ENCODE results near the gene TMEM60.
A peak's percentile ranks its signal among the peaks of the same experiment; 100 is the strongest.
"Not testable (repeated sequence)": the region's sequence is repeated elsewhere in the genome, so short reads cannot be mapped to it uniquely, and the experiment has no call there.

Gene TMEM60

DNA sequence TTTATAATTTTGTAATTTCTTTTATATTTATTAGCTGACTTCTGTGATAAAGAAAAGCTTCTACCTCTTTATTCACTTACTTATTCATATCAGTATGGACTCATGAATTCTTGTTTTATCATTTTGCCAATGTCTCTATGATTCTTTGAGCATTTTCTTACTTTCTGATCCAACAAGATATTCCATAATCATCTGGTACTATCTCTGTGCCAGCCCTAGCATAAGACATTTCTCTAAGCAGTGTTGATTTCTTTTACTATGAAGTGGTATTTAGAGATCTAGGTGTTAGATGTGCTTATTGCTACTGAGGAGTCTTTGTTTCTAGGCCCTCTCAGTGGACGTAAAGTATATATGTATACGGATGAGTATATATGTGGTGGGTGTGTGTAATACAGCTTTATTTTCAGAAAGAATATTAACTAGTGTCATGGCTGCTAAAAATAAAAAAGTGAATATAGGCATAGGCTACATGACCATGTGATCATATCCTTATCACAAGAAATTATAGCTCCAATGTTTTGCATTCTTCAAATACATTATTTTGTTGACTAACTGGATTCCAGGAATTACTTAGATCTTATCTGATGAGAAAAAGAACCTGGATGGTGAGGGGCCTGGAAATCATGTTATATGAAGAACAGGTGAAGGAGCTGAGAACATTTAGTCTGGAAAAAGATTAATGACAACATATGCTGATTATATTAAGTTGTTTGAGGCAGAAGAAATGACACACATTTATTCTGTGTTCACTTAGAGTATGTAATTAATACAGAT is 13.5 kb upstream of the TMEM60 start:
- no peak for DNase-seq

DNA sequence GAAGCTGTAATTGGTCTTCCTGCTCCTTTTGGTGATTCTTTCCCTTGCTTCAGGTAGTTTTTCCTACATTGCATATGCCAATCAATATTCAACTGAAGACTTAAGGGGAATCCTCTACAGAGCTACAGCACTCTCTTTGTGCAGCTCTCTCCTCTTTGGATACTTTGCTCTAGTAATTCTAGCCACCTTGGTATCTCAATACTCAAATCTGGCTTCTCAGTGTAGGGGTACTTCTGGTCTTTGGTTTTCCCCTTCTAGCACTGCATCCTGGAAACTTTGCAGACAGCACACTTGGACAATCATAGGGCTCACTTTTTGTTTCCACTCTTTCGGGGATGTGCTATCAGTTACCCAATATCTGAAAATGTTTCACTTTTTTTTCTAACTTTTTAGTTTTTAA is 10.3 kb upstream of the TMEM60 start:
- DNase-seq = no peak

DNA sequence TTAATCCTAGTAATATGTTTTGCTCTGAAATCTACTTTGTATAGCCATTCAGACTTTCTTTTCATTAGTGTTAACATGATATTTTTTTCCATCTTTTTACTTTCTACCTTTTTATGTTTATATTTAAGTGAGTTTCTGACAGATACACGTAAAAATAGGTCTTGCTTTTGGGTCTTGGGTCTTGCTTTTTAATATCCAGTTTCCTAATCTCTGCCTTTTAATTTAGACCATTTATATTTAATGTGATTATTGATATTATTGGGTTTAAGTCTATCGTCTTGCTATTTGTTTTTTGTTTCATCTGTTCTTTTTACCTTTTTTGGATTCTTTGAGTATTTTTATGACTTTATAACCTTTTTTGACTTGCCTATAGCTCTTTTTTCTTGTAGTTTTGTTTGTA is 8.2 kb upstream of the TMEM60 start:
- no peak for DNase-seq

DNA sequence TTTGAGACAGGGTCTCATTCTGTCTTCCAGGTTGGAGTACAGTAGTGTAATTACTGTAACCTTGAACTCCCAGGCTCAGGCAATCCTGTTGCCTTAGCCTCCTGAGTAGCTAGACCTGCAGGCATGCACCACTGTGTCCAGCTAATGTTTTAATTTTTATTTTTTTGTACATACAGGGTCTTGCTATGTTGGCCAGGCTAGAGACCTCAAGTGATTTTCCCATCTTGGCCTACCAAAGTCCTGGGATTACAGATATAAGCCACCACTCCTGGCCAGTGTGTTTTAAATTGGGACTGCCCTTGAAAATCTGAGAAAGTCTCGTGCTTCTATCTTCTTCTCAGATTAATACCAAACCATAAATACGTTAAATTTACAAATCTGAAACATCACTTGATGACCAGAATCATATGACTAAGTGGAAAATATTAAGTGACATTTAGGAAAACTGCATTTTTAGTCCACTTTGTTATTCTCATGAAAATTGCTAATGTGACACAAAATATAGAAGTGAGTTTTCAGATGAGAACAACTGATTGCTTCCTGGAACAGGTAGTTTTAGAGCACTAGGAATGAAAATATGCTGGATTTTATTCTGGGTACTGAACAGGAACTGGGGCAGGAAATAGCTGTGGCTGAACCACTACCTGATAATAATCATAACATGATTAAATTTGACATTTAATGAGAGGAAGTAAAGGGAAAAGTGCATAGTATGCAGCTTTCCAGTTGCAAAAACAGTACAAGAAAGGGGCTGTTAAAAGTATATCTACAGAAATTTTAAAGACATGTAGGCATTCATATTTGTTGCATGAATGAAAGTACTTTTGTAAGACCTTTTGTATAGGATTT is 4.5 kb upstream of the TMEM60 start:
- DNase-seq = no peak

DNA sequence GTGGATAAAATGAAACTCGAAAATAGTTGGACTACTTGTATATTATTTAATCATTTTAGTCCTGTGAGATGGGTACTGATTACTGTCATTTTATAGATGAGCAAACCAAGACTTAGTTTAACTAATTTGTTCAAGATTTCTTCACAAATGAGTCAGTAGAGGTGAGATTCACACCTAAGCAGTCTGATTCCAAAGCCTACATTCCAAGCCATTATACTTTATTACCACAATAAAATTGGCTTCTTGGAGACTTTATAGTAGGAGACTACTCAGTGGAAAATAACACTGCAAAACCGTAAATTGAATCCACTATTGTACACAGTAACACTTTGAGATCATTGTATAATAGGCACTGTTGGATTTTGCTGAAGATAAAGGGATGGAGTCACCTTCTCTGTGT is 2.5 kb upstream of the TMEM60 start:
- no peak for DNase-seq

- DNase-seq = peak in 1 of 2 experiments; percentile 10
Measured at GRCh38 chr7:77800158-77800557, 1.9 kb upstream of the TMEM60 start.

DNA sequence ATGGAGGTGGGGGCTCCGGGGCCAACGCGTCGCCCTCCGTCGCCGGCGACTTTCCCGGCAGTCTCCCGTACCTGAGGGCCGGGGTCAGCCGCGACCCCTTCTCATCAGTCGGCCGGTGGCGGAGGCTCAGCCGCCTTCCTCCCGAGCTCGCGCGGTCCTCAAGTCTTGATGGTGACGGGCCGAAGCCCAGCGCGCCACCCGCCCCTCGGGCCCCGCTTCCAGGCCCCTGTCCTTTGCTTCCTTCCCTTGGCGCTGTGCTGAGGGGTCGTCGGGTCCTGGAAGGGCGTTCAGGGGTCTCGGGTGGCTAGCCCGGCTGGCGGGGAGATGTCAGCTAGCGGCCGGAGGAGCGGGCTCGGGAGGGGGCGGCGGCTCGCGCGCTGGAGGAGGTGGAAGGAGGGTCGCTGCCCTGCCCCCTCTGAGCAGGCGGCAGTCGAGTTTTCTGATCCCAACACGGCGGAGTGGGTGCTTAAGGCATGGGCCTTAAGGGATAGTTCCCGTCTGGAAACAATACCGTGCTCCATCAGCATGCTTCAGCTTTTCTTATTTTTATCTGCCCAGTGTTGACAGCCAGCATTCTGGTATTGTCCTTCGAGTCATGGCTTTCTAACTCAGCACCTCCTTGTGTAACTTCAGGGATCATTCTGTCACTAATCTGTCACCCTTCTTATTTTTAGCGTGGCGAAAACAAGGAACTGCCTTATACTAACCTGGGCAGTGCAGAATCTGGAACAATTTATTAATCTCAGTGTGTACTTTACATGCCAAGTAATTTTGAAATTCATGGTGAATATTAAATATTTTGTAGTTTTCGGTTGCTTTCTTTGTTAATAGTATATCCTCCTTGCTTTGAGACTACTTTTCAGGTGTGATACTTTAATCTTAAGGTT is 1.1 kb upstream of the TMEM60 start:
- peak; percentile 51 to 85 for DNase-seq

GRCh38 chr7:77797734-77798393 is 370 bp downstream of the TMEM60 start:
- peak; percentile 84 to 92 for DNase-seq

- DNase-seq = no peak
Measured at GRCh38 chr7:77796960-77797359, 1.3 kb downstream of the TMEM60 start.

GRCh38 chr7:77796109-77796508 is 2.1 kb downstream of the TMEM60 start:
- DNase-seq = no peak

DNA sequence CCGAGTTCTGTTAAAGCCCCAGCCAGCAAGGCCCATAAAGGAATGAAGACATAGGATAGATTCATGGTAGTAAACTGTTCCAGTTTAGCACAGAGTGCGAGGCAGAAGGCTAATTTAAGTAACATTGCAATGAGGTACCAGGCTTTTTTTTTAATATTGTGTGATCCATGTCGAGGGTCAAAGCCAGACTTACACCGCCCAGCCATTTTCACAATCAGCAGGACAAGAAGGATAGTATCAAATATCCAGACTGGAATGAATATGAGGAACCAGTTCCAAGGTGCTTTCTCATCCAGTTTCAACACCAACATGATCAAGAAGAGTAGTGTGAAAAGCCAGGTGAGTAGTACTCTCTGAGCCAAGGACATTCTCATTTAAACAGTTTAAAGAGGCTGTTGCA is 4.2 kb downstream of the TMEM60 start:
- DNase-seq = no peak

GRCh38 chr7:77791956-77792355 is 6.3 kb downstream of the TMEM60 start:
- no peak for DNase-seq

DNA sequence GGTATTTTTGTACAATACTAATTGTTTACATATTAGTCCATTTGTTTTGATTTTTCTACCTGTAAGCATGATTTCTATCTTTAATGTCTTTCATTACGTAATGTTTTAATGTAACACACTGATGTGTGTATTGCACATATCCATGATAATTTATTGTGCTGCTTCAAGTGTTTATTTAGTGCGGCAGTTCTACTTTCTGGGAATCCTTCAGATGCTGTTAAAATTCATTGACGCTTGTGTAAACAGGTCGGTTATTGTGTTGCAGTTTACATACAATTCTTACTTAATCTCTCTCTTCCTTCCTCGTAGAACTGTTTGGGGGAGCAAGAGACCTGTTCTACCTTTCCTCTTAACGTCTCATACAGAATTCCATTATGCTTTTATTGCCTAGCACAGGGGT is 6.9 kb downstream of the TMEM60 start:
- DNase-seq = no peak

GRCh38 chr7:77788327-77788902 is 9.8 kb downstream of the TMEM60 start:
- DNase-seq = no peak

DNA sequence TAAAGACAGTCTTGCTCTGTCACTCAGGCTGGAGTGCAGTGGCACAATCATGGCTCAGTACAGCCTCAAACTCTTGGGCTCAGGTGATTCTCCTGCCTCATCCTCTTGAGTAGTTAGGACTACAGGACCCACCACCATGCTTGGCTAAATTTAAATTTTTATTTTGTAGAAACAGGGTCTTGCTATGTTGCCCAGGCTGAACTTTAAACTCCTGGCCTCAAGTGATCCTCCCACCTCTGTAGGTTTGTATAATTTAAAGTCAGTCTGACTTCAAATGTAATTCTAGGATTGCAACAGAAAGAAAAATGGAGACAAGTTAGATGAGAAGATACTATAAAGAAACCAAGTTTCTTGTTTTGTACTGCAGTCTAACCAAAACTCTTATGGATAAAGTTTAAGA is 11.5 kb downstream of the TMEM60 start:
- DNase-seq = no peak

GRCh38 chr7:77786018-77786417 is 12.2 kb downstream of the TMEM60 start:
- DNase-seq = no peak

DNA sequence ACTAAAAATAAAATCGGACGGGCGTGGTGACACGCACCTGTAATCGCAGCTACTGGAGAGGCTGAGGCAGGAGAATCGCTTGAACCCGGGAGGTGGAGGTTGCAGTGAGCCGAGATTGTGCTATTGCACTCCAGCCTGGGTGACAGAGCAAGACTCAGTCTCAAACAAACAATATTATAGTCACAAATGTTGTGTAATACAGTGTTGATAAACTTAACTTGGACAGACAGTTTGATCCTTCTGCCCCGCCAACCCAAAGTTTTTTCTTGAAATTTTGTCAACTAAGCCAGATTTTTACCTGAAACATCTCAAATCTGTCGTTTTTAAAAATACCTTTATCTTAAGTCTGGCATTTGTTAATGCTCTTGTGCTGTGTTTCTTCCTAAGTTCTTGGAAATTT is 13.8 kb downstream of the TMEM60 start:
- not testable (repeated sequence) for DNase-seq

GRCh38 chr7:77783545-77783944 is 14.7 kb downstream of the TMEM60 start:
- no peak for DNase-seq

- DNase-seq = no peak
Measured at GRCh38 chr7:77783111-77783510, 15.1 kb downstream of the TMEM60 start.

DNA sequence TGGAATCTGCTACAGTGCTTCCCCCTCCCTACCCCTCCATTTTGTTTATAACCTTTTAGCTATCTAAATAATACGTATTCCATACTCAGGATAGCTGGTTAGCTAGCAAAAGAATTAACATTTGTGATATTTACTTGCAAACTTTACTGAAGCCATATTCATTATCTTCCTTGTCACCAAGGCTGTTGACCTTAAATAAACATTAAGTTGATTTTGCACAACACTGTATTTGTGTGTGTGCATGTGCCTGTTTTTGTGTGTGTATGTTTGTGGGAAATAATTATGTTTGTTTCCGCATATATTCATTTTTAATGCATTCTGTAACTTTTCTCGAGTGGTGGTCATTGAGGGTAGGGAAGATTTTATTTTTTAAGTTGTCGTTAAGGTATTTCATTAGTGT is 15.9 kb downstream of the TMEM60 start:
- DNase-seq = no peak

GRCh38 chr7:77778535-77778934 is 19.7 kb downstream of the TMEM60 start:
- no peak for DNase-seq

GRCh38 chr7:77771901-77772300 is 26.3 kb downstream of the TMEM60 start:
- no peak for DNase-seq

Data from NCI-H526 (cell line).